ENCODE results near the gene TMEM30B.
A peak's percentile ranks its signal among the peaks of the same experiment; 100 is the strongest.

The TMEM30B gene

DNA sequence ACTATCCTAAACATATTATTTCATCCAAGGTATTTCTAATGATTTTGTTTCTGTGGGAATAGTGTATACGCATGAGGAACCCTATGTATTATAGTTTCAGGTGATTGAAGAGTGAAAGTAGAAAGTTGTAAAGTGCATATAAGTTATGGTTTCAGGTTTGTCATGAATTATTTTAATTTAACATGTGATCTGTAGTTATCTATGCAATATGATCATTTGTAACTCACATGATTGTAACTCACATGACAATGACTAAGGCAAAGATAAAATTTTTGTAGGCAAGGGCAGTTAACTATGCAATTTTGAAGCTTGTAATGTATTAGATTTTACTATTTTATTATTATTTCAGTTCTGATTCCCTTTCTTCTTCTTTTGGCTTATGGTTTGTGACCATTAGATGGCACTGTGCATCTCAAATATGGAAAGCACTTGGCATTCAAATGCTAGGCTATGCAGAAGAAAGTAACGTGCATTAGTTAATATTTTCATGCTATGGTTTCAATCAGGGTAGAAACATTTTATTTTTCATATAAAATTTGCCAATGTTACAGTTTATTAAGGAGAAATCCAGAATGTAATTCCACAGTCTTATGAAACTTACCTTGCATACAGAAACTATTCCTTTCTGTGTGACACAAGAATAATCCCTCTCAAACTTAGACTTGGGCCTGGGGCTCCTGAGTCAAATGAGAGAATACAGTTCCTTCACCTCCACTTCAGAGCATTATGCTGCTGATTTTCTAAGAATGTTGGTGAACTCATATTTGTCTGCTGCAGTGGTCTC is 15.8 kb upstream of the TMEM30B start:
- DNase-seq (ENCODE audit: extremely low read depth, insufficient read length) = no peak

DNA sequence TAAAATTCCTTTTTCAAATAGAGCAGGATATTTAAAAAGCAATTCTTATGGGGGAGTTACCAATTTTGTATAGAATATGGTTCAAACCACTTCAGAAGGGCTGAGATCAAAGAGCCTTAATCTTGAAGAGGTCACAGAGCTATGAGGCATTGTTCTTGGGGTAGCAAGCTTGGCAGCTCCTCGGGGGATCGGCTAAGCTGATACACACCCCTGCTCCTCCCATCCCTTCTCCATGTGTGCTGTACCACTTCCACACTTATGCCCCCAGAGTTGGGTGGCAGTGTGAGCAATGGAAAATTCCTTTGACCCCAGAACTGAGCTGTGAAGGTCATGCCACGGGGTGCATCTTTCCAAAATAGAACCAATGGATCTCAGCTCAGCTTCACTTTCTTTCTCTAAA is 15.0 kb upstream of the TMEM30B start:
- DNase-seq (ENCODE audit: extremely low read depth, insufficient read length) = no peak
- Histone ChIP-seq H3K27me3 (replicated peaks; ENCODE audit: control insufficient read depth, insufficient read depth, low read length) (no peaks in the 10 kb centered on the region), H3K4me3 (replicated peaks; ENCODE audit: low read depth, low read length) (no peak overlapping the region), H3K36me3 (ENCODE audit: control insufficient read depth, insufficient read depth, low read length) (no peaks in the 10 kb centered on the region)
- no peak for TF ChIP-seq CTCF (IDR thresholded peaks at IDR 0.05; ENCODE audit: insufficient read depth, low read length, poor library complexity, severe bottlenecking)

More for the DNA sequence above, 15.8 kb upstream of the TMEM30B start:
- TF ChIP-seq CTCF (IDR thresholded peaks at IDR 0.05; ENCODE audit: insufficient read depth, low read length, poor library complexity, severe bottlenecking) = peak; percentile 73
- no peaks in the 10 kb centered on the region for H3K36me3 ChIP-seq (ENCODE audit: control insufficient read depth, insufficient read depth, low read length)
- no peaks in the 10 kb centered on the region for H3K27me3 ChIP-seq (replicated peaks; ENCODE audit: control insufficient read depth, insufficient read depth, low read length)
- H3K4me3 ChIP-seq (replicated peaks; ENCODE audit: low read depth, low read length) = no peak overlapping the region

GRCh38 chr14:61290701-61291100 is 9.6 kb upstream of the TMEM30B start:
- TF ChIP-seq CTCF (IDR thresholded peaks at IDR 0.05; ENCODE audit: insufficient read depth, low read length, poor library complexity, severe bottlenecking) = no peak
- no peak for DNase-seq (ENCODE audit: extremely low read depth, insufficient read length)
- no peaks in the 10 kb centered on the region for H3K36me3 ChIP-seq (ENCODE audit: control insufficient read depth, insufficient read depth, low read length)
- H3K4me3 ChIP-seq (replicated peaks; ENCODE audit: low read depth, low read length) = no peak overlapping the region
- H3K27me3 ChIP-seq (replicated peaks; ENCODE audit: control insufficient read depth, insufficient read depth, low read length) = no peaks in the 10 kb centered on the region

GRCh38 chr14:61288720-61289119 is 7.6 kb upstream of the TMEM30B start:
- Histone ChIP-seq H3K27me3 (replicated peaks; ENCODE audit: control insufficient read depth, insufficient read depth, low read length) (no peaks in the 10 kb centered on the region), H3K4me3 (replicated peaks; ENCODE audit: low read depth, low read length) (no peak overlapping the region), H3K36me3 (ENCODE audit: control insufficient read depth, insufficient read depth, low read length) (no peaks in the 10 kb centered on the region)
- no peak for TF ChIP-seq CTCF (IDR thresholded peaks at IDR 0.05; ENCODE audit: insufficient read depth, low read length, poor library complexity, severe bottlenecking)
- DNase-seq (ENCODE audit: extremely low read depth, insufficient read length) = no peak

DNA sequence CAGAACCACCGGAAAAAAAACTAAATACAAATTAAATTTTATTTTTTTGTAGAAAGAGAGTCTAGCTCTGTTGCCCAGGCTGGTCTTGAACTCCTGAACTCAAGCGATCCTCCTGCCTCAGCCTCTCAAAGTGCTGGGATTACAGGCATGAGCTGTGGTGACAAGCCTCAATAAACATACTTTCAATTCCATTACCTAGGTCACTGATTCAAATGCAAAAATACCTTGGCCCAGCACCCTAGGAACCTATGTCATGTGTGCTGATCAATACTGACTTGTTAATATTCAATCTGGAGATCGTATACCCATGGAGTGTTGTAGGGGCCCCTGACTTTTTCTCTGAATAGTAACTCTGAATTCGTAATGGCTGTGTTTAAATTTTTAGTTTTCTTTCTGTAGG is 7.1 kb upstream of the TMEM30B start:
- Histone ChIP-seq H3K4me3 (replicated peaks; ENCODE audit: low read depth, low read length) (no peak overlapping the region), H3K27me3 (replicated peaks; ENCODE audit: control insufficient read depth, insufficient read depth, low read length) (no peaks in the 10 kb centered on the region), H3K36me3 (ENCODE audit: control insufficient read depth, insufficient read depth, low read length) (no peaks in the 10 kb centered on the region)
- no peak for TF ChIP-seq CTCF (IDR thresholded peaks at IDR 0.05; ENCODE audit: insufficient read depth, low read length, poor library complexity, severe bottlenecking)
- no peak for DNase-seq (ENCODE audit: extremely low read depth, insufficient read length)

All from GM06990 (cell line).